Neural crest cell (in vitro differentiated cells): ENCODE measurements around the gene PAX7. TPM values are rescaled to one million over a fixed set of nuclear protein-coding genes. Genes with fewer than 3 reads are reported as not detected.

Experiments used
- DNase-seq: peaks from one replicate; pipeline ENCODE4 v3.0.0; 2021; ENCODE audit warnings: low read depth, mixed read lengths, low spot score
- H3K27ac Mint-ChIP-seq: one replicate; pipeline ENCODE4 v1.8.0; 2021; ENCODE audit warnings: mild to moderate bottlenecking, mixed read lengths; ENCODE audit not compliant: unreplicated experiment
- H3K27me3 Mint-ChIP-seq: 2 replicates; pipeline ENCODE4 v1.8.0; 2021; ENCODE audit warnings: low read depth, mild to moderate bottlenecking, mixed read lengths
- H3K36me3 Mint-ChIP-seq: 2 replicates; pipeline ENCODE4 v1.8.0; 2021; ENCODE audit warnings: low read depth, mild to moderate bottlenecking, mixed read lengths
- H3K4me1 Mint-ChIP-seq: 2 replicates; pipeline ENCODE4 v1.8.0; 2021; ENCODE audit warnings: mixed read lengths
- H3K4me3 Mint-ChIP-seq: one replicate; pipeline ENCODE4 v1.8.0; 2021; ENCODE audit warnings: mild to moderate bottlenecking, mixed read lengths
- H3K9me3 Mint-ChIP-seq: 2 replicates; pipeline ENCODE4 v1.8.0; 2021; ENCODE audit warnings: mixed read lengths
- CTCF ChIP-seq: fragments of 200-600 bp; sonication (generic); conservative IDR thresholded peaks from 2 replicates; pipeline ENCODE4 v1.5.0; 2021; ENCODE audit warnings: antibody characterized with exemption, mild to moderate bottlenecking
- total RNA-seq: library from RNA; stranded (reverse); gene quantifications from 2 replicates; pipeline ENCODE4 v1.2.1, GENCODE V29; 2021

Gene PAX7
- total RNA-seq, 1 donor from 2014 or later: 10.9 TPM

- no peak for TF ChIP-seq CTCF
- Mint-ChIP-seq H3K4me3 (peak overlapping the region; percentile 52), H3K4me1 (peaks cover 57% of the 10 kb centered on the region), H3K27me3 (peaks cover 100% of the 10 kb centered on the region), H3K36me3 (peaks cover 5% of the 10 kb centered on the region), H3K27ac (no peak overlapping the region), H3K9me3 (no peaks in the 10 kb centered on the region)
- DNase-seq: no peak
Measured at GRCh38 chr1:18637511-18637960, 6.9 kb downstream of the PAX7 start.

GRCh38 chr1:18637962-18638834, 7.6 kb downstream of the PAX7 start:
- H3K27ac Mint-ChIP-seq: no peak overlapping the region

GRCh38 chr1:18638835-18639364, 8.3 kb downstream of the PAX7 start:
- no peaks in the 10 kb centered on the region for H3K9me3 Mint-ChIP-seq

More at GRCh38 chr1:18637962-18638834, 7.6 kb downstream of the PAX7 start:
- no peak for DNase-seq
- H3K9me3 Mint-ChIP-seq: no peaks in the 10 kb centered on the region
- peaks cover 59% of the 10 kb centered on the region for H3K4me1 Mint-ChIP-seq
- TF ChIP-seq CTCF: no peak
- peaks cover 5% of the 10 kb centered on the region for H3K36me3 Mint-ChIP-seq
- peak overlapping the region; percentile 48 for H3K4me3 Mint-ChIP-seq
- peaks cover 100% of the 10 kb centered on the region for H3K27me3 Mint-ChIP-seq

GRCh38 chr1:18639368-18640055, 8.9 kb downstream of the PAX7 start:
- no peaks in the 10 kb centered on the region for H3K36me3 Mint-ChIP-seq
- DNase-seq: no peak

More at GRCh38 chr1:18638835-18639364, 8.3 kb downstream of the PAX7 start:
- Mint-ChIP-seq H3K27me3 (peaks cover 100% of the 10 kb centered on the region), H3K4me1 (peaks cover 63% of the 10 kb centered on the region), H3K36me3 (peaks cover 4% of the 10 kb centered on the region), H3K4me3 (peak overlapping the region; percentile 48), H3K27ac (no peak overlapping the region)
- no peak for DNase-seq
- TF ChIP-seq CTCF: no peak

More at GRCh38 chr1:18639368-18640055, 8.9 kb downstream of the PAX7 start:
- H3K27ac Mint-ChIP-seq: no peak overlapping the region
- H3K9me3 Mint-ChIP-seq: no peaks in the 10 kb centered on the region
- H3K27me3 Mint-ChIP-seq: peaks cover 100% of the 10 kb centered on the region
- peaks cover 69% of the 10 kb centered on the region for H3K4me1 Mint-ChIP-seq
- H3K4me3 Mint-ChIP-seq: peak overlapping the region; percentile 71
- no peak for TF ChIP-seq CTCF
